IMR-90 (cell line): ENCODE data around the gene CDK15. TPM values are rescaled to one million over a fixed set of nuclear protein-coding genes. Genes with fewer than 3 reads are reported as not detected.

Source experiments
- ATAC-seq: fragments of 200-7000 bp; cut with Tn5 transposase; 2 replicates; pipeline ENCODE4 v1.9.1; 2020; ENCODE audit warnings: low read depth, mild to moderate bottlenecking, moderate library complexity
- BruUV-seq: library from RNA; stranded (reverse); fragments of 400-500 nt; replicated peaks from 2 replicates; lab custom pipeline; 2021; lab: Mats Ljungman, UMichigan
- CTCF ChIA-PET: fragments of 300-600 bp; formaldehyde crosslinking; extraction: SDS; loops from one replicate; lab custom pipeline; 2021; ENCODE audit warnings: antibody characterized with exemption; lab: Yijun Ruan, JAX
- POLR2A ChIA-PET: fragments of 300-600 bp; sonication (Branson Sonifier 250); formaldehyde crosslinking; loops from one replicate; lab custom pipeline; 2022; ENCODE audit warnings: antibody characterized with exemption; ENCODE audit not compliant: unreplicated experiment; lab: Charles Lee
- DNase-seq: peaks from one replicate; pipeline ENCODE4 v3.0.0; 2013
- H2AFZ ChIP-seq: replicated peaks from 2 replicates; pipeline ENCODE3; 2013; ENCODE audit warnings: low read length, mild to moderate bottlenecking; ENCODE audit not compliant: poor library complexity
- H2AK5ac ChIP-seq: 2 replicates; pipeline ENCODE4 v1.6.1; 2013; ENCODE audit warnings: low read depth, low read length, inconsistent platforms
- H2AK9ac ChIP-seq: replicated peaks from 2 replicates; pipeline ENCODE3; 2013; ENCODE audit warnings: mild to moderate bottlenecking, low read depth, low read length, moderate library complexity; ENCODE audit not compliant: poor library complexity
- H2BK120ac ChIP-seq: 2 replicates; pipeline ENCODE4 v1.6.1; 2013; ENCODE audit warnings: low read depth, low read length, inconsistent platforms
- H2BK15ac ChIP-seq: 3 replicates; pipeline ENCODE4 v1.6.1; 2013; ENCODE audit warnings: low read depth, low read length, inconsistent platforms
- H2BK20ac ChIP-seq: 2 replicates; pipeline ENCODE4 v1.6.1; 2013; ENCODE audit warnings: low read depth, mild to moderate bottlenecking, inconsistent platforms, low read length, moderate library complexity
- H2BK5ac ChIP-seq: 2 replicates; pipeline ENCODE4 v1.6.1; 2013; ENCODE audit warnings: mild to moderate bottlenecking, low read depth, low read length, inconsistent platforms; ENCODE audit not compliant: poor library complexity, severe bottlenecking
- H3K14ac ChIP-seq: replicated peaks from 2 replicates; pipeline ENCODE4 v1.6.1; 2013; ENCODE audit warnings: low read depth, low read length, inconsistent platforms
- H3K18ac ChIP-seq: 2 replicates; pipeline ENCODE4 v1.6.1; 2013; ENCODE audit warnings: low read depth, low read length, control low read depth
- H3K23ac ChIP-seq: 2 replicates; pipeline ENCODE4 v1.6.1; 2013; ENCODE audit warnings: low read depth, low read length, inconsistent platforms
- H3K27ac ChIP-seq: 2 replicates; pipeline ENCODE4 v1.5.1; 2013; ENCODE audit warnings: mild to moderate bottlenecking, control low read depth, low read length; ENCODE audit not compliant: insufficient read depth
- H3K27me3 ChIP-seq: 2 replicates; pipeline ENCODE4 v1.6.1; 2013; ENCODE audit warnings: low read length; ENCODE audit not compliant: control insufficient read depth, insufficient read depth
- H3K36me3 ChIP-seq: 2 replicates; pipeline ENCODE4 v1.6.1; 2013; ENCODE audit warnings: low read length, mixed read lengths; ENCODE audit not compliant: control insufficient read depth, insufficient read depth
- H3K4ac ChIP-seq: 2 replicates; pipeline ENCODE4 v1.6.1; 2013; ENCODE audit warnings: low read depth, low read length, inconsistent platforms
- H3K4me1 ChIP-seq: 2 replicates; pipeline ENCODE4 v1.6.1; 2013; ENCODE audit warnings: low read length, mixed read lengths; ENCODE audit not compliant: control insufficient read depth, insufficient read depth
- H3K4me2 ChIP-seq: 2 replicates; pipeline ENCODE4 v1.6.1; 2013; ENCODE audit warnings: low read depth, mild to moderate bottlenecking, control low read depth, low read length, moderate library complexity
- H3K4me3 ChIP-seq: 2 replicates; pipeline ENCODE4 v1.5.1; 2013; ENCODE audit warnings: low read depth, mild to moderate bottlenecking, control low read depth, low read length, moderate library complexity; ENCODE audit not compliant: insufficient read depth
- H3K56ac ChIP-seq: 2 replicates; pipeline ENCODE4 v1.6.1; 2013; ENCODE audit warnings: low read length, inconsistent platforms; ENCODE audit not compliant: insufficient read depth; ENCODE audit errors: extremely low read depth
- H3K79me1 ChIP-seq, 2 experiments: 2 replicates each; pipeline ENCODE4 v1.6.1; 2013; ENCODE audit warnings: low read length in 2 of 2, inconsistent platforms in 1 of 2, low read depth in 1 of 2
- H3K9ac ChIP-seq: 2 replicates; pipeline ENCODE4 v1.6.1; 2013; ENCODE audit warnings: low read depth, low read length, control low read depth
- H3K9me1 ChIP-seq: 2 replicates; pipeline ENCODE4 v1.6.1; 2013; ENCODE audit warnings: low read length, inconsistent platforms; ENCODE audit not compliant: insufficient read depth
- H3K9me3 ChIP-seq: 2 replicates; pipeline ENCODE4 v1.6.1; 2013; ENCODE audit warnings: low read length; ENCODE audit not compliant: control insufficient read depth, insufficient read depth
- H4K20me1 ChIP-seq: 2 replicates; pipeline ENCODE4 v1.6.1; 2013; ENCODE audit warnings: low read length, inconsistent platforms; ENCODE audit not compliant: insufficient read depth
- H4K5ac ChIP-seq: 2 replicates; pipeline ENCODE4 v1.6.1; 2013; ENCODE audit warnings: mild to moderate bottlenecking, low read depth, low read length, control low read depth
- H4K8ac ChIP-seq, 2 experiments: 2 replicates each; pipeline ENCODE4 v1.6.1; 2013; ENCODE audit warnings: low read depth in 2 of 2, low read length in 2 of 2, control low read depth in 1 of 2, inconsistent platforms in 1 of 2
- H4K91ac ChIP-seq: 2 replicates; pipeline ENCODE4 v1.6.1; 2013; ENCODE audit warnings: low read depth, low read length, inconsistent platforms; ENCODE audit not compliant: insufficient read depth
- CEBPB ChIP-seq: IDR thresholded peaks from 2 replicates; pipeline ENCODE4 v1.6.1; 2012; ENCODE audit warnings: low read depth, low read length, improper control_type of control experiment
- CHD1 ChIP-seq: IDR thresholded peaks from 2 replicates; pipeline ENCODE4 v1.6.1; 2012; ENCODE audit warnings: low read depth, low read length, improper control_type of control experiment
- FOS ChIP-seq: fragments of 150-350 bp; IDR thresholded peaks from 2 replicates; pipeline ENCODE4 v1.6.1; 2016; ENCODE audit warnings: low read depth, low read length
- MAFK ChIP-seq: IDR thresholded peaks from 2 replicates; pipeline ENCODE4 v1.6.1; 2012; ENCODE audit warnings: low read depth, low read length, improper control_type of control experiment
- MAZ ChIP-seq: IDR thresholded peaks from 2 replicates; pipeline ENCODE4 v1.6.1; 2012; ENCODE audit warnings: low read depth, mild to moderate bottlenecking, low read length, improper control_type of control experiment, moderate library complexity, borderline replicate concordance
- NFE2L2 ChIP-seq: fragments of 150-350 bp; IDR thresholded peaks from 2 replicates; pipeline ENCODE4 v1.6.1; 2016; ENCODE audit warnings: low read depth, mild to moderate bottlenecking, low read length
- POLR2A ChIP-seq: IDR thresholded peaks from 2 replicates; pipeline ENCODE4 v1.6.1; 2012; ENCODE audit warnings: mild to moderate bottlenecking, low read depth, low read length
- RAD21 ChIP-seq: IDR thresholded peaks from 2 replicates; pipeline ENCODE4 v1.6.1; 2012; ENCODE audit warnings: low read length, improper control_type of control experiment
- RCOR1 ChIP-seq: IDR thresholded peaks from 2 replicates; pipeline ENCODE4 v1.6.1; 2012; ENCODE audit warnings: mild to moderate bottlenecking, low read length, improper control_type of control experiment; ENCODE audit not compliant: insufficient replicate concordance
- RFX5 ChIP-seq: IDR thresholded peaks from 2 replicates; pipeline ENCODE4 v1.8.0; 2012; ENCODE audit warnings: low read depth, mild to moderate bottlenecking, low read length, moderate library complexity
- SMC3 ChIP-seq: fragments of 150-350 bp; IDR thresholded peaks from 2 replicates; pipeline ENCODE4 v1.6.1; 2016; ENCODE audit warnings: low read depth, mild to moderate bottlenecking, antibody characterized with exemption, low read length, moderate library complexity
- WGBS, 2 experiments: methylation state at CpG; one replicate each; pipeline versions ENCODE4 v1.1.5 to v1.1.7; 2013; ENCODE audit warnings: missing lambda C conversion rate in 2 of 2; ENCODE audit not compliant: insufficient read length in 1 of 2; ENCODE audit errors: extremely low coverage in 2 of 2; 5-methylcytosine and 5-hydroxymethylcytosine counted together
- dilution Hi-C: fragments of 300-500 bp; cut with HindIII; formaldehyde crosslinking; loops from one replicate; pipeline ENCODE4 v1.14.3; 2018; ENCODE audit warnings: low sequenced_read_pairs; ENCODE audit not compliant: unreplicated experiment
- in situ Hi-C: fragments of 300-500 bp; cut with MboI; formaldehyde crosslinking; loops from 3 replicates; pipeline ENCODE4 v1.14.3; 2019; ENCODE audit warnings: low sequenced_read_pairs, inconsistent platforms, mixed read lengths
- intact Hi-C: fragments of 100-400 bp; cut with micrococcal nuclease; formaldehyde crosslinking; loops from 2 replicates; pipeline ENCODE4 v1.10.0; 2022
- polyA plus RNA-seq, 3 experiments: library from polyadenylated mRNA; depleted of rRNA; stranded (reverse); fragments of >200 nt; gene quantifications; 2 replicates each; pipeline ENCODE4 v1.2.3, GENCODE V29; 2012; ENCODE audit warnings: low replicate concordance in 1 of 3
- total RNA-seq: library from RNA; depleted of rRNA; stranded (reverse); fragments of >200 nt; gene quantifications from 2 replicates; pipeline ENCODE4 v1.2.3, GENCODE V29; 2012
- TF ChIP-seq, protein P1 (sequence below): fragments of 150-350 bp; IDR thresholded peaks from 2 replicates; pipeline ENCODE4 v1.6.1; 2016; ENCODE audit warnings: low read depth, mild to moderate bottlenecking, low read length, moderate library complexity, borderline replicate concordance
- TF ChIP-seq, protein P2 (sequence below): conservative IDR thresholded peaks from 2 replicates; pipeline ENCODE4 v1.5.1; 2012; ENCODE audit warnings: mild to moderate bottlenecking, low read depth, low read length, improper control_type of control experiment
- TF ChIP-seq, protein P3 (sequence below): fragments of 150-350 bp; IDR thresholded peaks from 2 replicates; pipeline ENCODE4 v1.6.1; 2017; ENCODE audit warnings: mild to moderate bottlenecking, antibody characterized with exemption, low read length, low read depth

CDK15 gene
- total and polyA plus RNA-seq, 2 of the 4 experiments (the other 2 are of a cell fraction): 16.1 to 33.0 TPM

DNA sequence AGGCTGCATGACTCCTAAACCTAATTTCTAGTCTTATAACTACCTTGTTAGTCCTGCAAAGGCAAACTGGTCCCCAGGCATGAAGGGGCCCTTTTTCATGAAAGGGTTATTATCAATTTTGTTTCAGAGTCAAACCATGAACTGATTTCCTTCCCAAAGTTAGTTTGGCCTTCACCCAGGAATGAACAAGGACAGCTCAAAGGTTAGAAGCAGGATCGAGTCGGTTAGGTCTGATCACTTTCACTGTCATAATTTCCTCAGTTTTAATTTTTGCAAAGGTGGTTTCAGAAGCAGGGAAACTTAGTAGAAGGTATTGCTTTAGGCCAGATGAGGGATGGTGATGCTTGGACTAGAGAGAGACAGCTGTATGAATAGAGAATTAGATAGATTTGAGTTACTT, 16.9 kb upstream of the CDK15 start:
- H2AK9ac ChIP-seq: no peak overlapping the region
- H2BK5ac ChIP-seq: no peak overlapping the region
- H3K4me3 ChIP-seq: no peak overlapping the region
- H4K8ac ChIP-seq: no peak overlapping the region
- no peaks in the 10 kb centered on the region for H3K9me3 ChIP-seq
- ChIA-PET POLR2A (no interaction called here), CTCF (no interaction called here)
- in situ Hi-C loops: no loop called here
- dilution Hi-C loops: no loop called here
- H3K56ac ChIP-seq: no peak overlapping the region
- H2BK20ac ChIP-seq: no peak overlapping the region
- no peak overlapping the region for H2BK120ac ChIP-seq
- H3K9me1 ChIP-seq: 0 out of 2 replicates have a peak, but pooled peaks cover 2% of the 10 kb centered on the region
- intact Hi-C loops: no loop called here
- no peak overlapping the region for H3K4me2 ChIP-seq
- no peak overlapping the region for H4K91ac ChIP-seq
- no peak overlapping the region for H3K23ac ChIP-seq
- H2BK15ac ChIP-seq: no peak overlapping the region
- no peak for TF ChIP-seq FOS
- TF ChIP-seq NFE2L2: no peak
- no peak for TF ChIP-seq RAD21
- no peak for TF ChIP-seq RCOR1
- TF ChIP-seq, protein P1, sequence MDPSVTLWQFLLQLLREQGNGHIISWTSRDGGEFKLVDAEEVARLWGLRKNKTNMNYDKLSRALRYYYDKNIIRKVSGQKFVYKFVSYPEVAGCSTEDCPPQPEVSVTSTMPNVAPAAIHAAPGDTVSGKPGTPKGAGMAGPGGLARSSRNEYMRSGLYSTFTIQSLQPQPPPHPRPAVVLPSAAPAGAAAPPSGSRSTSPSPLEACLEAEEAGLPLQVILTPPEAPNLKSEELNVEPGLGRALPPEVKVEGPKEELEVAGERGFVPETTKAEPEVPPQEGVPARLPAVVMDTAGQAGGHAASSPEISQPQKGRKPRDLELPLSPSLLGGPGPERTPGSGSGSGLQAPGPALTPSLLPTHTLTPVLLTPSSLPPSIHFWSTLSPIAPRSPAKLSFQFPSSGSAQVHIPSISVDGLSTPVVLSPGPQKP: no peak
- TF ChIP-seq MAFK: no peak
- TF ChIP-seq MAZ: no peak
- no peak for TF ChIP-seq SMC3
- TF ChIP-seq CEBPB: no peak
- no peak for TF ChIP-seq RFX5
- no peak for TF ChIP-seq CHD1
- TF ChIP-seq, protein P2, sequence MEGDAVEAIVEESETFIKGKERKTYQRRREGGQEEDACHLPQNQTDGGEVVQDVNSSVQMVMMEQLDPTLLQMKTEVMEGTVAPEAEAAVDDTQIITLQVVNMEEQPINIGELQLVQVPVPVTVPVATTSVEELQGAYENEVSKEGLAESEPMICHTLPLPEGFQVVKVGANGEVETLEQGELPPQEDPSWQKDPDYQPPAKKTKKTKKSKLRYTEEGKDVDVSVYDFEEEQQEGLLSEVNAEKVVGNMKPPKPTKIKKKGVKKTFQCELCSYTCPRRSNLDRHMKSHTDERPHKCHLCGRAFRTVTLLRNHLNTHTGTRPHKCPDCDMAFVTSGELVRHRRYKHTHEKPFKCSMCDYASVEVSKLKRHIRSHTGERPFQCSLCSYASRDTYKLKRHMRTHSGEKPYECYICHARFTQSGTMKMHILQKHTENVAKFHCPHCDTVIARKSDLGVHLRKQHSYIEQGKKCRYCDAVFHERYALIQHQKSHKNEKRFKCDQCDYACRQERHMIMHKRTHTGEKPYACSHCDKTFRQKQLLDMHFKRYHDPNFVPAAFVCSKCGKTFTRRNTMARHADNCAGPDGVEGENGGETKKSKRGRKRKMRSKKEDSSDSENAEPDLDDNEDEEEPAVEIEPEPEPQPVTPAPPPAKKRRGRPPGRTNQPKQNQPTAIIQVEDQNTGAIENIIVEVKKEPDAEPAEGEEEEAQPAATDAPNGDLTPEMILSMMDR: no peak
- TF ChIP-seq, protein P3, sequence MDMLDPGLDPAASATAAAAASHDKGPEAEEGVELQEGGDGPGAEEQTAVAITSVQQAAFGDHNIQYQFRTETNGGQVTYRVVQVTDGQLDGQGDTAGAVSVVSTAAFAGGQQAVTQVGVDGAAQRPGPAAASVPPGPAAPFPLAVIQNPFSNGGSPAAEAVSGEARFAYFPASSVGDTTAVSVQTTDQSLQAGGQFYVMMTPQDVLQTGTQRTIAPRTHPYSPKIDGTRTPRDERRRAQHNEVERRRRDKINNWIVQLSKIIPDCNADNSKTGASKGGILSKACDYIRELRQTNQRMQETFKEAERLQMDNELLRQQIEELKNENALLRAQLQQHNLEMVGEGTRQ: no peak
- TF ChIP-seq POLR2A: no peak
- no peak overlapping the region for H3K27ac ChIP-seq
- H3K27me3 ChIP-seq: no peaks in the 10 kb centered on the region
- 65% methylated on average over 2 of the region's 2 CpGs; no CpG with 5 or more reads in 1 of the 2 experiments for WGBS, 2 experiments
- H2AK5ac ChIP-seq: no peak overlapping the region
- H3K14ac ChIP-seq: no peak overlapping the region
- no peaks in the 10 kb centered on the region for H3K36me3 ChIP-seq
- ATAC-seq: no peak
- no peak overlapping the region for H4K5ac ChIP-seq
- BruUV-seq: no TSS peak
- no peak overlapping the region for H3K9ac ChIP-seq
- peaks cover under 1% of the 10 kb centered on the region for H3K4me1 ChIP-seq
- H3K4ac ChIP-seq: no peak overlapping the region
- H4K20me1 ChIP-seq: no peaks in the 10 kb centered on the region
- DNase-seq: no peak
- H3K79me1 ChIP-seq: no peaks in the 10 kb centered on the region
- no peak overlapping the region for H2AFZ ChIP-seq
- no peak overlapping the region for H3K18ac ChIP-seq
